Measurements from ENCODE around the gene NCS1. TPM values are rescaled to one million over a fixed set of nuclear protein-coding genes. Genes with fewer than 3 reads are reported as not detected.

Gene NCS1
- total and polyA plus RNA-seq, 5 experiments from 2014 or later, result 0.30 TPM; not detected in 4

DNA sequence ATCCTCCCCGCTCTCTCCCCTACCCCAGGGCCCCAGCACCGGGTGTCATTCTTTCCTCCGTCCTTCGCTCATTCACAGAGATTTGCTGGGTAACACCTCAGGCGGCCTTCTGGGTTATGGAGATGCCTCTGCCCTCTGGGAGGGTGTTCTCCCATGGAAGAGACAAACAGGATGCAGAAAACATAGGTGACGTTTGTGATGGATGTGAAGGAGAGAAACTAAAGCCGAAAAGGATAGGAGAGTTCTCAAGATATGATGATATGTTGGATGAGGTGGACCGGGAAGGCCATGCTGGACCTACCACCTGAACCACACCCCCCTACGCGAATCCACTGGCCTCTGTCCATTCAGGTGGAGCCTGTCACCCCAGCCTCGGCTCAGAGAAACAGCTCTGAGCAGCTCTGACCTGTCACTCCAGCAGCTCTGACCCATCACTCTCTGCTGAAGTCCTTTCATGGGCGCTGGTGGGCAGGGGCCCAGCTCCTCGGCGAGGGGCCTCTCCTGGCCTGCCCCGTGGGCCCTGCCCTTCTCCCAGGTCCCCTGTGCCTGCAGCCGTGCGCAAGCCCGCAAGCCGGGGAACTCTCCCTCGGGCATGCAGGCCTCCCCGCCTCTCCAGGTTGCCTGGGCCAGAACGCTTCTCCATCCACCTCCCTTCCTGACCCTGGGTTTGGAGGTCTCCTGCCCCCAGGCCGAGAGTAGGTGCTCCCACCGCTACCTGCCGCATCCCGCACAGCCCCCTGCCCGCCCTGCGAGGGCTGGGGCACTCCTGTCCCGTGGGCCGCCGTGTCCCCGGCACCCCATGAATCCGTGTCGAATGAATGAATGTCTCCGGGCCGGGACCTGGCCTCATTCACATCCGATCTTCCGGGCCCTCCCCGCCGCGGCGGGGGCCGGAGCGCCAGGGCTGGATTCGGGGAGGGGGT, 717 bp upstream of the NCS1 start:
- Mint-ChIP-seq H3K27me3 (peaks cover 2 to 25% (median 13%) of the 10 kb centered on the region in 5 donors), H3K4me3 (peak overlapping the region; percentile 49 to 84 (median 72)), H3K9me3 (no peaks in the 10 kb centered on the region), H3K27ac (peak overlapping the region in 3 of 10 donors; percentile 28 to 74 (median 59)), H3K4me1 (peaks cover 8 to 17% (median 14%) of the 10 kb centered on the region in 4 donors), H3K36me3 (no peaks in the 10 kb centered on the region)
- DNase-seq, result peak in 1 of 10 donors; percentile 2
- POLR2A ChIA-PET, result no interaction called here
- ATAC-seq, result peak; percentile 10 to 22

DNA sequence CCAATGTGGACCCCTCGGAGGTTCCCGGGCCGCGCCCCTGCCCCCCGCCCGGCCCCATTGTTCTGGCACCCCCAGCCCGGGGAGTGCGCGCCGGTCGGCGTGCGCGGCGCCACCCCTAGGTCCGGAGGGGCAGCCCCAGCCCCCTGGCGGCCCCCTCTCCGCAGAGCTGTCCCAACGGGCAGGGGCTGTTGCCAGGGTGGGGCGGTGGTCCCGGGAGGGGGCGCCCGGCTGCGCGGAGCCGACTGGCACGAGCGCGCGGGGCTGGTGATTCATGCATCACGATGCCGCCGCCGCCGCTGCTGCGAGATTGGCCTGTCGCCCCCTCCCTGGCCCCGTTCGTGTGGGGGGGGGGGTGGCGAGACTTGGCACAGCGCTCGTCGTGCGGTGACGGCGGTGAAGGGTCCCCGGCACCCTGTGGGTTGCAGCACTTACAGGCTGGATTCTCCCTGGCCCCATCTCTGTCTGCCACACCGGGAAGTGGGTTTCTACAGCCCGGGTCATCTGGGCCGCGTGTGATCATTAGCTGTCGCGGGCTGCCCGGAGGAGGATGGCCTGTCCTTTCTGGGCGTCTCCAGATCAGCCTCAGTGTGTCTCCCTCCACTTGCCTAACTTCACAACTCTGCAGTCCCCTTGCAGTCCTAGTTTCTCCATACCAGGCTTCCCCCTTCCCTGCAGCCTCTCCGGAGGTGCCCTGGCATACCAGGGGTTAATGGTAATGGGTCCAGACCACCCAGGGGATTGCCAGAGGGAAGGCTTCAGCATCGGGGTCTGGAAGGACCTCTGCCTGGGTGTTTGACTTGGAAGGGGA, 858 bp downstream of the NCS1 start:
- POLR2A ChIA-PET, result interaction anchor here (0.7 kb wide), 1 partner anchor 414 kb away, joined by 3 read pairs; no protein-coding TSS in a partner anchor
- Mint-ChIP-seq H3K27me3 (peaks cover 2 to 25% (median 12%) of the 10 kb centered on the region in 5 donors), H3K4me1 (peaks cover 3 to 16% (median 9%) of the 10 kb centered on the region in 4 donors), H3K27ac (peak overlapping the region in 1 of 10 donors; percentile 62), H3K4me3 (peak overlapping the region; percentile 59 to 82 (median 69)), H3K9me3 (no peaks in the 10 kb centered on the region), H3K36me3 (no peaks in the 10 kb centered on the region)
- DNase-seq, result peak in 6 of 10 donors; percentile 8 to 28 (median 16)
- ATAC-seq, result peak; percentile 29 to 51

DNA sequence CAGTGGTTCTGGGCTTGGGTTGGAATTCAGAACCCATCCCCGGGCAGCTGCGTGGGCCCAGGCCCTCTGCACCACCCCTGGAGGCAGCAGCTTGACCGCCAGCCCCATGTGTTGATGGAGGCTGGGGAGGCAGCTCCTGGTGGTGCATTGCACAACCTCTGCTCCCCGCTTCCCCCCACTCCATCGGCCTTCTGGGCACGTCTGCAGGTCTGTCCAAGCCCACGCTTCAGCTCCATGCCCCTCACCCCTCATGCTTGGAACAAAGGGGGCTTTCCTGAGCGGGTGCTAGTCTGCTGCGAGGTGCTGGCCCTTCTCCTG, 1.4 kb downstream of the NCS1 start:
- no peaks in the 10 kb centered on the region for H3K36me3 Mint-ChIP-seq
- H3K4me1 Mint-ChIP-seq, result peaks cover 0 to 13% (median 9%) of the 10 kb centered on the region in 4 donors
- H3K4me3 Mint-ChIP-seq, result peak overlapping the region; percentile 52 to 84 (median 62)
- DNase-seq (no peak), ATAC-seq (no peak)
- no peak overlapping the region for H3K27ac Mint-ChIP-seq
- no peaks in the 10 kb centered on the region for H3K9me3 Mint-ChIP-seq
- H3K27me3 Mint-ChIP-seq, result peaks cover 2 to 25% (median 12%) of the 10 kb centered on the region in 5 donors
- POLR2A ChIA-PET, result interaction anchor here (0.7 kb wide), 1 partner anchor 414 kb away, joined by 3 read pairs; no protein-coding TSS in a partner anchor

DNA sequence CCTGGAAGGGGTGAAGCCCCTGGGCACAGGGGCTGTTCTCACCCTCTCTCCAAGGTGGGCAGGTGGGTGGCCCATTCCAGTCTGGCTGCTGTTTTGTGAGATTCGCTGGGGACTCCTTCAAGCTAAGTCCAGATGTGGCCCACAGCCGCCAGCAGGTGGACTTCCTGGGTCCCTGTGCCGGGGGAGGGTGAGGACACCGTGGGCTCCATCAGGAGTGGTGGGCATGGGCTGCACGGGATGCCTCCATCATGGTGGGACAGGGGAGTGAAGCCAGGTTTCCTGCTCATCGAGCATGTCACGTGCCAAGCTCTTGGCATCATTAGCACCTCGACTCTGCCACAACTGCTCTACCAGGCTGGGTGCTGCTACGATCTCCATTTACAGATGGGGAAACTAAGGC, 1.8 kb downstream of the NCS1 start:
- DNase-seq, result no peak
- Mint-ChIP-seq H3K4me1 (peaks cover 0 to 13% (median 9%) of the 10 kb centered on the region in 4 donors), H3K36me3 (no peaks in the 10 kb centered on the region), H3K4me3 (peak overlapping the region; percentile 36 to 84 (median 60)), H3K27ac (peak overlapping the region in 2 of 10 donors; percentile 44 to 56), H3K9me3 (no peaks in the 10 kb centered on the region), H3K27me3 (peaks cover 2 to 25% (median 12%) of the 10 kb centered on the region in 5 donors)
- ATAC-seq, result no peak
- POLR2A ChIA-PET, result no interaction called here

DNA sequence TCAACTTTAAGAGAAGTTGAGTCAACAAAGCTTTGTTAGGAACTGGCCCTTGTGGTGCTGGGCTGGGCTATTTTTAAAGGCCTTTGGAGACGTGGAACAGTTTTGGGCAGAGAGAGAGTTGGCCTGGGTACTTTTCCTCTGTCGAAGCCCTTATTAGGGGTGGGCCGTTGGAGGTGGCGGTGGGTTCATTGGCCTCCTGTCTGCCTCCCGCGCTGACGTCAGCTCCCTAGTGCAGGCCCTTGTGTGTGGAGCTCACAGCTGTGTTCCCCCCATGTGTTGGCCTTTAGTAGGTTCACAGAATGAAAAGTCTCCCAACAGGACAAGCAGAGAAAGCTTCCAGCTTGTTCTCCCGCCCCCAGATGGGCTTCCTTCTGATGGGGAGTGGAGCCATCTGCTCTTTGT, 2.7 kb downstream of the NCS1 start:
- H3K4me1 Mint-ChIP-seq, result peaks cover 0 to 13% (median 9%) of the 10 kb centered on the region in 4 donors
- ATAC-seq (no peak), DNase-seq (no peak)
- peaks cover 2 to 25% (median 12%) of the 10 kb centered on the region in 5 donors for H3K27me3 Mint-ChIP-seq
- POLR2A ChIA-PET, result interaction anchor here (0.8 kb wide), 1 partner anchor 58 kb away, joined by 4 read pairs; no protein-coding TSS in a partner anchor
- no peak overlapping the region for H3K27ac Mint-ChIP-seq
- no peaks in the 10 kb centered on the region for H3K9me3 Mint-ChIP-seq
- no peaks in the 10 kb centered on the region for H3K36me3 Mint-ChIP-seq
- H3K4me3 Mint-ChIP-seq, result peak overlapping the region in 7 of 10 donors; percentile 18 to 73 (median 47)

DNA sequence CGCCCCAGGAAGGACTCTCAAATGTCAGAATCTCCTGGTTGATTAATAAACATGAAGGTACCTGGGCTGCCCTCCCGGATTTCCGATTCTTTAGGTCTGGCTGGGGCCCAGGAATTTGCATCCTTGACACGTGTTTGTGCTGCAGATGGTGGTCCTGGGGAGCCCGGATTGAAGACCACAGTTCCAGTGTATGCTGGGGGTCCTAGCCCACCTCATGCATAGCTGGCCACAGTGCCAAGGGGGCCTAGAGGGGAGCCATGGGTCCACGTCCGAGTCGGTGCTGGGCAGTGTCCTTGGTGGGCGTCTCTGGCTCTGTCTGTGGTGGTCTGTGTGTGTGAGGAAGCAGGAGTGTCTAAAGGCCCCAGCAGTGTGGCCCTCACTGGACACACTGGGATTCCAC, 3.2 kb downstream of the NCS1 start:
- POLR2A ChIA-PET, result interaction anchor here (0.8 kb wide), 1 partner anchor 58 kb away, joined by 4 read pairs; no protein-coding TSS in a partner anchor

DNA sequence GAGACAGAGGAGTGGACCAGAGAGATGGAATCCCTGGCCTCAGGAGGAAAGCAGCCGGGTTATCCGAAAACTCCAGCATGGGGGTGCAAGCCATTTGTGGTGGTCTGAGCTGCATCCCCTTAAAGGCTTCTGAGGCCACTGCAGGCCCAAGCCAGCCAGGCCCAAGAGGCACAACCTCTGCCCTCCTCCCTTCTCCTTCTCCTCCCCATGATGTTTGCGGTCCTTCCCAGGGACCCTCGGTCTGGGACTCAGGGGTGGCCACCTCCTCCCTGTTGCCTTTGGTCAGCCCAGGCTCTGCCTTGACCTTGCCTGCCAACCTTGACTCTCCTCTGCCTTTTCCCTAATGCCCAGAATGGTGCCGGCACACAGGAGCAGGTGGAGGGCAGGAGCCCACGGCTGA, 4.6 kb downstream of the NCS1 start:
- Mint-ChIP-seq H3K9me3 (no peaks in the 10 kb centered on the region), H3K27me3 (peaks cover 0 to 17% (median 12%) of the 10 kb centered on the region in 5 donors), H3K27ac (no peak overlapping the region), H3K4me3 (no peak overlapping the region), H3K4me1 (peaks cover 0 to 7% (median 3%) of the 10 kb centered on the region in 4 donors), H3K36me3 (no peaks in the 10 kb centered on the region)
- POLR2A ChIA-PET, result no interaction called here
- DNase-seq (no peak), ATAC-seq (no peak)

More for the DNA sequence above, 3.2 kb downstream of the NCS1 start:
- no peaks in the 10 kb centered on the region for H3K9me3 Mint-ChIP-seq
- H3K4me3 Mint-ChIP-seq, result peak overlapping the region in 1 of 10 donors; percentile 62
- no peak overlapping the region for H3K27ac Mint-ChIP-seq
- no peaks in the 10 kb centered on the region for H3K36me3 Mint-ChIP-seq
- DNase-seq (no peak), ATAC-seq (no peak)
- H3K27me3 Mint-ChIP-seq, result peaks cover 2 to 25% (median 12%) of the 10 kb centered on the region in 5 donors
- peaks cover 0 to 13% (median 9%) of the 10 kb centered on the region in 4 donors for H3K4me1 Mint-ChIP-seq

DNA sequence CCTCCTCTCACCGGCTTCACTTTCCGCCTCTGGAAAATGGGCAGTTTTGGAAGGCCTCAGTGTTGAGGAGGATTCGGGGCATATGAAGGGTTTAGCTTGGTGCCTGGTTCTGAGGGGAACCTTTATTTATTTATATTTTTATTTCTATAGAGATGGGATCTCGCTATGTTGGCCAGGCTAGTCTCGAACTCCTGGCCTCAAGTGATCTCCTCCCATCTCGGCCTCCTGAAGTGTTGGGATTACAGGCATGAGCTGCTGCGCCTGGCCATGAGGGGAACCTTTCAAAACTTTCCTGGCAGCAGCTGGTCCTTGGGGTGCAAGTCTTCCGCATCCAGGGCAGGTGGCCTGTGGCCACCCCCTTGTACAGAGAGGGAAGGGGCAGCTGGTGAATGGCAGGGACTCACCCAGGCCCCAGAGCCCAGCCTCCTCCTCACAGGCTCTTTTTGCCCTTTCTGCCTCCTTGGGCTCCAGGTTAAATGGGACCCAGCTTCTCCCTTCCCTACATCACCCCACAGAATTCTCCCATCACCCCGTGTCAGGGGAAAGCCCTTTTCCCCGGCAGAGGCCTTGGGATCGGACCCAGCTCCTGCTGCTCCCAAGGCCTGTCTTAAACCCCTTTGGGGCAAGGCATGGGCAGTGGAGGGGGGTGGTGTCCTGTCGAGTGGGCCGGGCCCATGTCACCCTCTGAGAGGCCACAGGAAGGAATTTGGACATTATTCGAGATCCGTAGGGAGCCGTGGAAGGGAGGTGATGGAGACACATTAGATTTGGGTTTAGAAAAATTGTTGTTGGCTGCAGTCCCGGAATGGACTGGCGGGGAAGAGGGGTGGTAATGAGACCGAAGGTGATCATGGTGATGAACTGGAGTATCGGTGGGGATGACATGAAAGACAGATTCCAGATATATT, 5.9 kb downstream of the NCS1 start:
- Mint-ChIP-seq H3K9me3 (no peaks in the 10 kb centered on the region), H3K27me3 (peaks cover 0 to 16% (median 12%) of the 10 kb centered on the region in 5 donors), H3K4me1 (peaks cover 0 to 7% (median 3%) of the 10 kb centered on the region in 4 donors), H3K27ac (no peak overlapping the region), H3K36me3 (no peaks in the 10 kb centered on the region), H3K4me3 (no peak overlapping the region)
- POLR2A ChIA-PET, result no interaction called here
- ATAC-seq (no peak), DNase-seq (no peak)

DNA sequence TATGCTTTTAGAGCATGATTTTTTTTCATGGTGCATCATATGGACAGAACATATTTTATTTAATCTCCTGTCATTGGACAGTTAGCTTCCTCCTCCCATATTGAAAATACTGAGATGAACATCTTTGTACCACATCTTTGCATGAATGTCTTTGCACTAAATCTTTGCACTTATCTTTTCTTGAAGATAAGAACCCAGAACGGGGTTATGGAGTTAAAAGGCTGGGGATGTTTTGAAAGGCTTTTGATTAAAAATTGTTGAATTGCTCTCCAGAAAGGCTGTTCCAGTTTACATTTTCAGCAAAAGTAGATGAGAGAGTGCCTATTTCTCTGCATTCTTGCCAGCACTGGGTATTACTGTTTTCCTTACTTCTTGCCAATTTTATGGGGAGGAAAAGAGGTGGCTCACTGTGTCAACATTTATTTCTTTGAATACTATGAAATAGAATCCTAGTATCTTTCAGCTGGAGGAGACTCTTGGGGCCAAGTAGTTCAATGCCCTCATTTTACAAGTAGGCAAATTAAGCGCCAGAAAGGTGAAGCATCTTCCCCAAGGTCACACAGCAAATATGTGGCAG, 7.2 kb downstream of the NCS1 start:
- POLR2A ChIA-PET, result no interaction called here

DNA sequence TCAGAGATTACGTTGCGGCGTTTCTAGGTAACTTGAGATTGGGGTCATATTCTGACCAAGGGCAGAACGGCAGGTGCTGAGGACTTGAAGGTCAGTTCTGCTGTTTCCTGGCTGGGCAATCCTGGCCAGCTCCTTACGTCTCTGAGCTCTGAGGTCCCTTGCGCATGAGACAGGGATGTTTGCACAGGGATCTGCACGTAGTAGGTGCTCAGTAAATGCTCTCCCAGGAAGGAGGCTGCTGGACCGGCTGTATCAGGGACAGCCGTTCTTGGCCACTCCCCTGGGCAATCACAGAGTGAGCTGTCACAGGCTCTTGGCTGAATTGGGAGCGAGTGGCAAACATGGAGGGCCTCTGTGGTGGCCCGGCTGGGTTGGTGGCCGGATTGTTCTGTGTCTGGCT, 8.3 kb downstream of the NCS1 start:
- H3K9me3 Mint-ChIP-seq, result no peaks in the 10 kb centered on the region
- DNase-seq, result no peak
- ATAC-seq, result no peak
- peak overlapping the region in 1 of 10 donors; percentile 35 for H3K27ac Mint-ChIP-seq
- H3K4me3 Mint-ChIP-seq, result no peak overlapping the region
- POLR2A ChIA-PET, result no interaction called here
- H3K4me1 Mint-ChIP-seq, result peaks cover 0 to 1% (median 0%) of the 10 kb centered on the region in 4 donors
- H3K36me3 Mint-ChIP-seq, result no peaks in the 10 kb centered on the region
- H3K27me3 Mint-ChIP-seq, result no peaks in the 10 kb centered on the region

More for the DNA sequence above, 7.2 kb downstream of the NCS1 start:
- Mint-ChIP-seq H3K27me3 (peaks cover 0 to 4% (median 3%) of the 10 kb centered on the region in 5 donors), H3K4me1 (peaks cover 0 to 1% (median 0%) of the 10 kb centered on the region in 4 donors), H3K9me3 (no peaks in the 10 kb centered on the region), H3K36me3 (no peaks in the 10 kb centered on the region), H3K27ac (peak overlapping the region in 1 of 10 donors; percentile 28), H3K4me3 (no peak overlapping the region)
- DNase-seq (no peak), ATAC-seq (no peak)

DNA sequence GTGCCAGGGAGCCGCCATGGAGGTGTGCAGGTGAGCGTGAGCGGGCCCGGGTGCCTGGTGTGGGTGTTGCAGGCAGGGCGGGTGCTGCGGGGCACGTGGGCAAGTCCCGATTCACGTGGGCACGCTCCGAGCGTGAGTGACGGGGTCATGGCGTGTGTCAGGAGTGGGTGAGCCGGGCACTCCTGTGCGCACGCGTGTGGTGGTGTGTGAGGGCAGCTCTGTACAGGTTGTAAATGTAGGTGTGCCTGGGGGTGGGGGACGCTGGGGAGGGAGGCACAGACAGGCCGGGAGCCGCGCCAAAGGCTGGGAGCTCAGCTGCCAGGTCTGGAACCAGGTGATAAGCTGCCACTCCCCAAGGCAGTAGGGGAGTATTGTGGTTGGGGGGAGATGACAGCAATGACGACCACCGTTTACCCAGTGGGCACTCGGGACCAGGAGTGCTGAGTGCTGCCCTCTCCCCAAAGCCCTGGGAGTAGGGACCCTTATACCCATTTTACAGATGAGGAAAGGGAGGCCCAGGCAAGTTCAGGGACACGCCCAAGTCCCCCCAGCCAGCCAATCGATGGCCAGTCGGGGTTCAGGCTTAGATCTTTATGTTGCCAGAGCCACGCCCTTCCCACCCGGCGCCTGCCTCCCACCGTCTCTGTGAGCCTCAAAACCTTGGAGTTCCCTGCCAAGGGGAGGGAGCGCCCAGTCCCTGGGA, 9.6 kb downstream of the NCS1 start:
- Mint-ChIP-seq H3K36me3 (no peaks in the 10 kb centered on the region), H3K4me3 (no peak overlapping the region), H3K4me1 (peaks cover 0 to 1% (median 0%) of the 10 kb centered on the region in 4 donors), H3K27ac (no peak overlapping the region), H3K9me3 (no peaks in the 10 kb centered on the region), H3K27me3 (no peaks in the 10 kb centered on the region)
- DNase-seq (no peak), ATAC-seq (no peak)
- POLR2A ChIA-PET, result no interaction called here

All from naive thymus-derived CD8-positive, alpha-beta T cell (primary cell).